Astrocyte (in vitro differentiated cells and primary cell): ENCODE data around the gene TEX14. TPM values are rescaled to one million over a fixed set of nuclear protein-coding genes. Genes with fewer than 3 reads are reported as not detected.

ENCODE experiments used
- DNase-seq: peaks from one replicate; pipeline ENCODE4 v3.0.0-alpha.2; 2010; ENCODE audit warnings: low read depth
- FAIRE-seq: peaks from 2 replicates; lab custom pipeline; 2011; peaks lifted over from hg19 to GRCh38; lab: Jason Lieb, UNC
- H2AFZ ChIP-seq: 2 replicates; pipeline ENCODE4 v1.6.0; 2012; ENCODE audit warnings: low read depth, low read length, inconsistent platforms
- H3K27ac ChIP-seq: 2 replicates; pipeline ENCODE4 v1.5.1; 2011; ENCODE audit warnings: low read depth, low read length, inconsistent platforms
- H3K27me3 ChIP-seq: 2 replicates; pipeline ENCODE4 v1.6.0; 2011; ENCODE audit warnings: low read length, inconsistent platforms; ENCODE audit not compliant: insufficient read depth
- H3K36me3 ChIP-seq: 2 replicates; pipeline ENCODE4 v1.5.1; 2011; ENCODE audit warnings: low read length, inconsistent platforms; ENCODE audit not compliant: insufficient read depth
- H3K4me1 ChIP-seq: 2 replicates; pipeline ENCODE4 v1.5.1; 2011; ENCODE audit warnings: low read length, inconsistent platforms; ENCODE audit not compliant: insufficient read depth
- H3K4me2 ChIP-seq: 2 replicates; pipeline ENCODE4 v1.6.0; 2012; ENCODE audit warnings: low read length, inconsistent platforms
- H3K4me3 ChIP-seq: 2 replicates; pipeline ENCODE4 v1.5.1; 2011; ENCODE audit warnings: low read depth, mild to moderate bottlenecking, low read length, inconsistent platforms; ENCODE audit not compliant: insufficient read depth
- H3K79me2 ChIP-seq: 2 replicates; pipeline ENCODE4 v1.6.0; 2012; ENCODE audit warnings: mild to moderate bottlenecking, low read length, inconsistent platforms; ENCODE audit not compliant: insufficient read depth
- H3K9ac ChIP-seq: 2 replicates; pipeline ENCODE4 v1.6.0; 2012; ENCODE audit warnings: mild to moderate bottlenecking, low read length, inconsistent platforms
- H3K9me3 ChIP-seq: 2 replicates; pipeline ENCODE4 v1.5.1; 2012; ENCODE audit warnings: low read depth, mild to moderate bottlenecking, low read length, inconsistent platforms; ENCODE audit not compliant: insufficient read depth
- H4K20me1 ChIP-seq: 2 replicates; pipeline ENCODE4 v1.6.0; 2012; ENCODE audit warnings: low read length, inconsistent platforms; ENCODE audit not compliant: insufficient read depth
- H3K27ac Mint-ChIP-seq: one replicate; pipeline ENCODE4 v1.8.0; 2021; ENCODE audit warnings: mild to moderate bottlenecking, mixed read lengths; ENCODE audit not compliant: unreplicated experiment
- H3K27me3 Mint-ChIP-seq: one replicate; pipeline ENCODE4 v1.8.0; 2021; ENCODE audit warnings: low read depth, mixed read lengths; ENCODE audit not compliant: unreplicated experiment
- H3K36me3 Mint-ChIP-seq: one replicate; pipeline ENCODE4 v1.8.0; 2021; ENCODE audit warnings: low read depth, mixed read lengths; ENCODE audit not compliant: unreplicated experiment
- H3K4me1 Mint-ChIP-seq: one replicate; pipeline ENCODE4 v1.8.0; 2021; ENCODE audit warnings: low read depth, mixed read lengths; ENCODE audit not compliant: unreplicated experiment
- H3K4me3 Mint-ChIP-seq: one replicate; pipeline ENCODE4 v1.8.0; 2021; ENCODE audit warnings: mild to moderate bottlenecking, moderate library complexity, mixed read lengths; ENCODE audit not compliant: unreplicated experiment
- H3K9me3 Mint-ChIP-seq: one replicate; pipeline ENCODE4 v1.8.0; 2021; ENCODE audit warnings: mild to moderate bottlenecking, mixed read lengths; ENCODE audit not compliant: unreplicated experiment
- CTCF ChIP-seq: IDR thresholded peaks from 2 replicates; pipeline ENCODE4 v1.5.1; 2011; ENCODE audit warnings: low read depth, mild to moderate bottlenecking, inconsistent platforms, low read length, moderate library complexity; ENCODE audit not compliant: insufficient read depth
- EZH2 ChIP-seq: IDR thresholded peaks from 2 replicates; pipeline ENCODE4 v1.6.1; 2012; ENCODE audit warnings: mild to moderate bottlenecking, low read length, inconsistent platforms; ENCODE audit not compliant: insufficient read depth
- total RNA-seq: library from RNA; stranded (reverse); gene quantifications from 2 replicates; pipeline ENCODE4 v1.2.1, GENCODE V29; 2021

Gene TEX14
- total RNA-seq, 1 donor from 2014 or later = 0.09 TPM

DNA sequence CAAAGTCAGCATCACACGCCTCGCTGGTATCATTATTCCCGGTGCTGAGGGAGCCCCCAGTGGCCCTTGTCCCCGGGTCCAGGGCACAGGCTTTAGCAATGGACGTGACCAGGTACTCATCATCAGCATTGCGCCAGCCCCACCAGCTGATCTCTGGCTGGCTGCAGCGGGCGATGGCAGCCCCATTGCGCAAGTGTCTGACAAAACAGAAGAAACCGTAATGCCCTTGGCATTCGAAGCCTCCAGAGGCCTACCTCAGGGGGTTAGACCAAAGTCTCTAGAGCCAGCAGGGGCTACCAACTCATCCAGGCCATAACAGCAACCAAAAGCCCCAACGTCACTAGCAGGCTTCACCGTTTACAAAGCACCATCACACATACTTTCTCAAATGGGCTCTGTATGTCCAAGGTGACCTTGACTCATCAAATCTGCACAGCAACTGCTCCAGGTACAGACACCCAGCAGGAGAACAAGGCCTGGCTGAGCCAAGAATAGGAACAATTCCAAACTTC, 184.7 kb downstream of the TEX14 start:
- H3K79me2 ChIP-seq = no peaks in the 10 kb centered on the region
- no peaks in the 10 kb centered on the region for H3K27me3 Mint-ChIP-seq
- DNase-seq (no peak), FAIRE-seq (no peak)
- H3K27me3 ChIP-seq = no peaks in the 10 kb centered on the region
- H3K4me3 ChIP-seq = no peak overlapping the region
- H4K20me1 ChIP-seq = peaks cover 10% of the 10 kb centered on the region
- peak overlapping the region; percentile 22 for H3K9ac ChIP-seq
- no peaks in the 10 kb centered on the region for H3K9me3 Mint-ChIP-seq
- no peak overlapping the region for H3K4me3 Mint-ChIP-seq
- H3K27ac Mint-ChIP-seq = no peak overlapping the region
- peaks cover 7% of the 10 kb centered on the region for H3K4me1 ChIP-seq
- no peak for TF ChIP-seq CTCF
- TF ChIP-seq EZH2 = no peak
- no peak overlapping the region for H3K4me2 ChIP-seq
- H3K4me1 Mint-ChIP-seq = no peaks in the 10 kb centered on the region
- H3K36me3 ChIP-seq = peaks cover 38% of the 10 kb centered on the region
- no peaks in the 10 kb centered on the region for H3K9me3 ChIP-seq
- H2AFZ ChIP-seq = no peak overlapping the region
- peak overlapping the region; percentile 58 for H3K27ac ChIP-seq
- H3K36me3 Mint-ChIP-seq = peaks cover 30% of the 10 kb centered on the region

Other genes with a start within 250 kb of the TEX14 start
- not detected in 2 replicates for gene HSF5, start 203.6 kb downstream of the TEX14 start, total RNA-seq
- 13.9 and 17.6 TPM in 2 replicates for gene MTMR4, start 177.4 kb downstream of the TEX14 start, total RNA-seq
- gene RAD51C, start 557 bp upstream of the TEX14 start, total RNA-seq = 9.1 and 9.4 TPM in 2 replicates
- 0.67 and 0.79 TPM in 2 replicates for gene PPM1E, start 63.8 kb upstream of the TEX14 start, total RNA-seq